ENCODE results near the gene CFAP410. TPM values are rescaled to one million over a fixed set of nuclear protein-coding genes. Genes with fewer than 3 reads are reported as not detected.

CFAP410 gene
- total RNA-seq, 6 experiments from 2014 or later, result 6.9 to 15.4 (median 13.1) TPM

GRCh38 chr21:44322621-44323325, 16.4 kb downstream of the CFAP410 start:
- no peak for ATAC-seq
- H3K4me1 ChIP-seq, result no peaks in the 10 kb centered on the region
- no peak for TF ChIP-seq CTCF (IDR thresholded peaks at IDR 0.05)
- TF ChIP-seq POLR2A (IDR thresholded peaks at IDR 0.05), result no peak
- intact Hi-C loops (cut with DNase I), result no loop called here
- DNase-seq, result no peak
- no peaks in the 10 kb centered on the region for H3K27me3 ChIP-seq
- no peaks in the 10 kb centered on the region for H3K9me3 ChIP-seq
- 90% methylated on average over 3 of the region's 38 CpGs for WGBS (ENCODE audit: insufficient coverage, low coverage, low lambda C conversion rate, missing lambda C conversion rate)
- peaks cover 0 to 33% (median 0%) of the 10 kb centered on the region in 4 donors for H3K36me3 ChIP-seq
- no peak overlapping the region for H3K4me3 ChIP-seq
- H3K27ac ChIP-seq, result no peak overlapping the region

GRCh38 chr21:44321846-44322450, 17.2 kb downstream of the CFAP410 start:
- no peak overlapping the region for H3K4me3 ChIP-seq
- ATAC-seq (no peak), DNase-seq (no peak)
- H3K9me3 ChIP-seq, result no peaks in the 10 kb centered on the region
- intact Hi-C loops (cut with DNase I), result no loop called here
- no peaks in the 10 kb centered on the region for H3K4me1 ChIP-seq
- 87% methylated on average over 4 of the region's 23 CpGs for WGBS (ENCODE audit: insufficient coverage, low coverage, low lambda C conversion rate, missing lambda C conversion rate)
- no peak for TF ChIP-seq CTCF (IDR thresholded peaks at IDR 0.05)
- no peak for TF ChIP-seq POLR2A (IDR thresholded peaks at IDR 0.05)
- no peaks in the 10 kb centered on the region for H3K27me3 ChIP-seq
- H3K36me3 ChIP-seq, result peaks cover 0 to 33% (median 0%) of the 10 kb centered on the region in 4 donors
- no peak overlapping the region for H3K27ac ChIP-seq

- Histone ChIP-seq H3K36me3 (peaks cover 0 to 33% (median 0%) of the 10 kb centered on the region in 4 donors), H3K4me3 (no peak overlapping the region), H3K27ac (no peak overlapping the region), H3K27me3 (no peaks in the 10 kb centered on the region), H3K9me3 (no peaks in the 10 kb centered on the region), H3K4me1 (no peaks in the 10 kb centered on the region)
- no CpG with 5 or more reads among the region's 13 CpGs for WGBS (ENCODE audit: insufficient coverage, low coverage, low lambda C conversion rate, missing lambda C conversion rate)
- intact Hi-C loops (cut with DNase I), result no loop called here
- DNase-seq (no peak), ATAC-seq (no peak)
- TF ChIP-seq CTCF (IDR thresholded peaks at IDR 0.05), result no peak
- no peak for TF ChIP-seq POLR2A (IDR thresholded peaks at IDR 0.05)
These were observed 18.3 kb downstream of the CFAP410 start for GRCh38 chr21:44320847-44321246.

GRCh38 chr21:44319407-44320065, 19.7 kb downstream of the CFAP410 start:
- DNase-seq (no peak), ATAC-seq (no peak)
- Histone ChIP-seq H3K27me3 (no peaks in the 10 kb centered on the region), H3K27ac (no peak overlapping the region), H3K9me3 (no peaks in the 10 kb centered on the region), H3K4me3 (no peak overlapping the region), H3K36me3 (peaks cover 0 to 25% (median 0%) of the 10 kb centered on the region in 4 donors), H3K4me1 (no peaks in the 10 kb centered on the region)
- TF ChIP-seq POLR2A (IDR thresholded peaks at IDR 0.05) (no peak), CTCF (IDR thresholded peaks at IDR 0.05) (no peak)
- no CpG with 5 or more reads among the region's 35 CpGs for whole genome bisulfite sequencing (ENCODE audit: insufficient coverage, low coverage, low lambda C conversion rate, missing lambda C conversion rate)
- intact Hi-C loops (cut with DNase I), result no loop called here
